T-helper 22 cell (primary cell): ENCODE measurements around the gene PTOV1.

Experiments used
- DNase-seq: peaks from one replicate; pipeline ENCODE4 v3.0.0-alpha.2; 2020; ENCODE audit warnings: low read depth

Gene PTOV1

GRCh38 chr19:49889687-49890348 is 38.9 kb downstream of the PTOV1 start:
- DNase-seq: peak; percentile 52

GRCh38 chr19:49890349-49891311 is 39.7 kb downstream of the PTOV1 start:
- peak; percentile 61 for DNase-seq

- no peak for DNase-seq
Measured at GRCh38 chr19:49891393-49891792, 40.4 kb downstream of the PTOV1 start.

GRCh38 chr19:49892716-49893115 is 41.8 kb downstream of the PTOV1 start:
- DNase-seq: no peak

GRCh38 chr19:49894011-49894664 is 43.2 kb downstream of the PTOV1 start:
- DNase-seq: no peak

- peak; percentile 36 for DNase-seq
Measured at GRCh38 chr19:49894879-49895565, 44.1 kb downstream of the PTOV1 start.

- no peak for DNase-seq
Measured at GRCh38 chr19:49895566-49896297, 44.8 kb downstream of the PTOV1 start.

- peak; percentile 77 for DNase-seq
Measured at GRCh38 chr19:49896863-49897621, 46.1 kb downstream of the PTOV1 start, which contains the start of gene IL4I1. TSS of gene IL4I1 (minus strand) at chr19:49896887. CDS start at chr19:49896160, 727 bp downstream.

- DNase-seq: no peak
Measured at GRCh38 chr19:49904136-49904535, 53.2 kb downstream of the PTOV1 start.

- DNase-seq: no peak
Measured at GRCh38 chr19:49906879-49907564, 56.1 kb downstream of the PTOV1 start.

- DNase-seq: no peak
Measured at GRCh38 chr19:49907745-49908446, 56.9 kb downstream of the PTOV1 start.

- DNase-seq: no peak
Measured at GRCh38 chr19:49908480-49909420, 57.8 kb downstream of the PTOV1 start.

GRCh38 chr19:49910179-49910578 is 59.2 kb downstream of the PTOV1 start:
- no peak for DNase-seq
